GM18867 (cell line): ENCODE data around the gene ADGRE2.
"Not testable (repeated sequence)": the region's sequence is repeated elsewhere in the genome, so short reads cannot be mapped to it uniquely, and the experiment has no call there.

Source experiments
- ATAC-seq: cut with Tn5 transposase; IDR thresholded peaks from one replicate; pipeline ENCODE4 v1.9.1; 2021; ENCODE audit warnings: mild to moderate bottlenecking, moderate library complexity; ENCODE audit not compliant: unreplicated experiment

Gene ADGRE2

GRCh38 chr19:14780622-14781225 is 2.4 kb upstream of the ADGRE2 start:
- ATAC-seq, result not testable (repeated sequence)

- no peak for ATAC-seq
Observed at GRCh38 chr19:14779151-14779550, 791 bp upstream of the ADGRE2 start.

DNA sequence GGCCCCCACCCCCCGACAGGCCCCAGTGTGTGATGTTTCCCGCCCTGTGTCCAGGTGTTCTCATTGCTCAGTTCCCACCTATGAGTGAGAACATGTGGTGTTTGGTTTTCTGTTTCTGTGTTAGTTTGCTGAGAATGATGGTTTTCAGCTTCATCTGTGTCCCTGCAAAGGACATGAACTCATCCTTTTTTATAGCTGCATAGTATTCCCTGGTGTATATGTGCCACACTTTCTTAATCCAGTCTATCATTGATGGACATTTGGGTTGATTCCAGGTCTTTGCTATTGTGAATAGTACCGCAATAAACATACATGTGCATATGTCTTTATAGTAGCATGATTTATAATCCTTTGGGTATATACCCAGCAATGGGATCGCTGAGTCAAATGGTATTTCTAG is 715 bp downstream of the ADGRE2 start:
- not testable (repeated sequence) for ATAC-seq

DNA sequence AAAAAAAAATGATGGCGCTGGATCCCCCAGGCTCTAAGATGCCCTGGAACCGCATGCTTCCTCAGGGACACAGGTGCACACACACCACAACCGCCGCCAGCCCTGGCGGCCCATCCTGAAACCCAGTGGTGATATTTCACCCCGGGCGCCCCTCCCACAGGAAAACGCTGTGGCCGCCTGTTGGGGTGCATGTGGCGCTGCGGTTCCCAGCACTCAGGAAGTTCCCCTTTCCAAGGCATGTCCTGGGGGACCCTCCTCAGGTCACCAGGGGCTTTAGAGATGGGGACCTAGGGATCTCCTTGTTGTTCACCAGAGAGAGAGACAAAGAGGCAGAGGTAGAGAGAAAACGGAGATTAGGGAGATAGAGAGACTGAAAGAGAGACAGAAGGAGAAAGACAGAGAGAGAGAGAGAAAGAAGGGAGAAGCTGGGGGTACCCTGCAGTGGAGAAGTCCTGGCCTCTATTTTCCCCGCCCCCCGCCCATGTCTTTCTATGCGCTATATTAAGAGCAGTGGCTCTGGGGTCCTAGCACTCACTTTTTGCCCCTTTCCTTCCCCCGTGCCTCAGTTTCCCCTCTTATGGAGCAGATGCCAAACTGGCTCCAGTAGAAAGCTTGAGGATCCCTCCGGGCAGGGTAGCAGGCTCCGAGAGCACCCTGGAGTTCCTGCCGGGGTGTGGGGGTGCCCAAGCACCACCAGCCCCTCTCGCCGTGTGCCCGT is 2.3 kb downstream of the ADGRE2 start:
- ATAC-seq, result no peak

DNA sequence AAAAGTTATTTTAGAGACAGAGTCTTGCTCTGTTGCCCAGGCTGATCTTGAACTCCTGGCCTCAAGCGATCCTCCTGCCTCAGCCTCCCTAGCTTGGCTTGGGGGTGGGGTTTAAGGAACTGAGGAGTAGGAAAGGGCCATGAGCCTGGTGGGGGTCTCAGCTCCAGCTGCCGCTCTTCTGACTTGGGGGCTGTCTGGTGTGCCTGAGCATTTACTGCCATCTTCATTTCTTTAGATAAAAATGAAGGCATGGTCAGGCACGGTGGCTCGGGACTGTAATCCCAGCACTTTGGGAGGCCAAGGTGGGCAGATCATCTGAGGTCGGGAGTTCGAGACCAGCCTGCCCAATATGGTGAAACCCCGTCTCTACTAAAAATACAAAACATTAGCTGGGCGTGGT is 3.0 kb downstream of the ADGRE2 start:
- ATAC-seq, result not testable (repeated sequence)

DNA sequence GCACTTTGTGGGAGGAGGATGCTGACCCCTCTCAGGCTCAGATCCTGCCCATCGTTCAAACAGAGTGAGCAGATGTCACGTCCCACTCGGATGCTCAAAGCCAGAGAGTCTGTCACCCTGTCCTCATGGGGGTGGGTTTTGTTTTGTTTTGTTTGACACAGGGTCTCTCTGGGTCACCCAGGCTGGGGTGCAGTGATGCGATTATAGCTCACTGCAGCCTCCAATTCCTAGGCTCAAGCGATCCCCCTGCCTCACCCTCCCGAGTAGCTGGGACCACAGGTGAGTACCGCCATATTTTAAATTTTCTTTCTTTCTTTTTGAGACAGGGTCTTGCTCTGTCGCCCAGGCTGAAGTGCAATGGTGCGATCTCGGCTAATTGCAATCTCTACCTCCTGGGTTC is 4.0 kb downstream of the ADGRE2 start:
- ATAC-seq, result no peak

DNA sequence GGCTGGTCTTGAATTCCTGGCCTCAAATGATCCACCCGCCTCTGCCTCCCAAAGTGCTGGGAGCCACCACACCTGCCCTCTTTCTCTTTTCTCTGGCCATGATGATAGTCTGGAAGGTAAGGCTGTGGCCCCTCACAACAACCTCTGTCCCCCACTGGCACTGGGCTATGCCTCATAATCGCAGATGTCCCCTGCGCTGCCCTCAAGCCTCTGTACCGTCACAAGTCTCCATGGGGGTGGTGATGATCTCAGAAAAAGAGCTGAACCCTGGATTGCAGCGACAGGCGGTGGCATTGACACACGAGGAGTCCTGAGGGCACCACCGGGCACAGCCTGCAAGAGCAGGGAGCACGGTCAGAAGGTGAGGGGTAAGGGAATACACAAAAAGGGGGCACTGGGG is 4.6 kb downstream of the ADGRE2 start:
- ATAC-seq, result not testable (repeated sequence)

DNA sequence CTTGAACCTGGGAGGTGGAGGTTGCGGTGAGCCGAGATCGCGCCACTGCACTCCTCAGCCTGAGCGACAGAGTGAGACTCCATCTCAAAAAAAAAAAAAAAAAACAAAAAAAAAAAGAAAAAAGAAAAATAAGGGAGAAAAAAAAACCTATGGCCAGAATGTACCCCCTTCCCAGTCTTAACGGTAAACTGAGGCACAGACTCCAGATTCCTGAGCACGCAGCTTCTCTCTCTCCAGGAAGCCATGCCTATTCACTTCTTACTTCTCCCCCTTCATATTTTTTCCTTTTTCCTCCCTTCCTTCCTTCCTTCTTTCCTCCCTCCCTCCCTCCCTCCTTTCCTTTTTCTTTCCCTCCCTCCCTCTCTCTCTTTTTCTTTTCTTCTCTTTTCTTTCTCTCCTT is 5.4 kb downstream of the ADGRE2 start:
- ATAC-seq, result no peak

DNA sequence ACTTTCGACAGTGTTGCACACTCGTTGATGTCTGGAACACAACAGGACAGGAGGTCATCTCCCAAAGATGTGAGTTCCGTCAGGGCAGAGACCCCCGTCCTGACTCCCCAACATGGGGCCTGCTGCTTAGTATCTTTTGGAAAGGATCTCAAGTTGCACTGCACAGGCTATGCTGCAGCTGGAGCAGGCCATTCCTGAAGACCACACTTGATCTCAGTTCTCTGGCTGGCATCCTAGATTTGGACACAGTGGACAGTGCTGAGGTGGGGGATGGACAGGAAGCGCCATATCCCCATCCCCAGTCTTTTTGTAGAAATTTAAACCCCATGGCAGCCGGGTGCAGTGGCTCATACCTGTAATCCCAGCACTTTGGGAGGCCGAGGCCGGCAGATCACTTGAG is 5.9 kb downstream of the ADGRE2 start:
- ATAC-seq, result no peak

GRCh38 chr19:14770944-14771839 is 7.2 kb downstream of the ADGRE2 start:
- no peak for ATAC-seq

- no peak for ATAC-seq
Observed at GRCh38 chr19:14770136-14770535, 8.2 kb downstream of the ADGRE2 start.

DNA sequence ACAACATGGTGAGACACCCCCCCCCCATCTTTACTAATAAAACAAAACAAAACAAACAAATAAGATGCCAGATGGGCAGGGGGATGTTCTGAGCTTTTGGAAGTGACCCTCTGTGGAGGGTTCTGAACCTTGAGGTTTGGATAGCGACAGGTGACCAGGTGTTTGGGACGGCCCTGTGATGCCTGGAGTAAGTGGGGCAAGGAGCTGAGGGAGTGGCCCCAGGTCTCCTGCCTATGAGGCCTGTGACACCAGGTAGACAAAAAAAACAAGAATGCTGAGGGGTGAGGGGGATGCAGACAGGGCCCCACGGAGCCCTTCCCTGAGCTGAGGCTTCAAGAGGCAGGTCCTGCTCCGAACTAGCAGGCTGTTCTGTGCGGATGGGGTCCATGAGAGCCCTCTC is 9.2 kb downstream of the ADGRE2 start:
- ATAC-seq, result no peak

- ATAC-seq, result no peak
Observed at GRCh38 chr19:14768001-14768400, 10.4 kb downstream of the ADGRE2 start.

DNA sequence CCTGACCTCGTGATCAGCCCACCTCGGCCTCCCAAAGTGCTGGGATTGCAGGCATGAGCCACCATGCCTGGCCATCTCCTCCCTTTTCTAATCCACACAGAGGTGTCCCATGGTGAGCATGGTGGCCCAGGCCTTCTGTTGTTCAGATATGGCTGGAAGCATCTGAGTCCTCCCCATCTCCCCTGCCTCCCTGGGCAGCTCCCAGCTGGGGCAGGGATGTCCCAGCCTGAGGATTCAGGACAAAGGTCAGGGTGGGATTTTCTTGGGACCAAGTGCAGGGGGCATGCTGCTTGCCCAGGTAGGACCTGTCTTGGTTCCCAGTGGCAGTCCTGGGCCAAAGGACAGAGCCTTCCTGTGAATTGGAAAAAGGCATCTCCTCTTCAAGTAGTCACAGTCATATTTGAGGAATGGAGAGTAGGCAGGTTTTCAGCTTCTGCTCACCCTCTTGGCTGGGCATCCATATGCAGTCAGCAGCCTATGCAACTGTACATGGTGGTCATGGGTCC is 10.8 kb downstream of the ADGRE2 start:
- no peak for ATAC-seq

DNA sequence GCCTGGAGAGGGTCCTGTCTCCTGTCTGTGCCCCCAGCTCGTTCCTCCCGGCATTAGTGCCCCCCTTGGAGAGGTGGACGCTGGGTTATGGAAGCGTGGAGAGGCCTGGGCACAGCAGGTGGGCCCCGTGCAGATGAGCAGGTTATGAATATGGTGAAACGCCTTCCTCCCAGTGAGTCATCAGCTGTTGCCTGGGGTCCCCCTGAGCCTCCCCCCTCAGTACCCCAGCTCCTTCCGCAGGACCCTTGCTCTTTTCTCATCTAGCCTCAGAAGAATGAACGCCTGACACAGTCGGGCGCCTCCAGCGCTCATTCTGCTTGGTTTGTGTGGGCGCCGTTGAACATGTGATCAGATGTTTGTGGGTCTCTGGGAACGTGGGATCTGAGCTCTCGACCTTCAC is 12.5 kb downstream of the ADGRE2 start:
- ATAC-seq, result not testable (repeated sequence)

- ATAC-seq, result not testable (repeated sequence)
Observed at GRCh38 chr19:14765403-14765802, 13.0 kb downstream of the ADGRE2 start.

DNA sequence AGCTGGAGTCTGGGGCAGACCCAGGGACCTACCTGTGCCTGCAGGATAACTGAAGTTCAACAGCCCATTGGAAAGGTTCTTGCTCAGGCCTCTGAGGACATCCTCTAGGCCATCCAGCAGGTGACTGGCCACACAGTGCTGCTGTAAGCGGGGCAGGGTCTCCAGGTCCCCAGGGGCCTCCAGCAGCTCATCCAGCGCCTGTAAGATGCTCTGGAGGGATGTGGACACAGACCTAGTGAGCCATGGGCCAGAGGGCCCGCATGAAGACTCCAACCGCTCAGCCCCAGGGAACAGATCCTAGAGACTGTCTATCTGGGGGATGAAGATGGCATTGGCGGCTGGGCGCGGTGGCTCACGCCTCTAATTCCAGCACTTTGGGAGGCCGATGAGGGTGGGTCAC is 14.0 kb downstream of the ADGRE2 start:
- ATAC-seq, result no peak

GRCh38 chr19:14763497-14764145 is 14.7 kb downstream of the ADGRE2 start:
- ATAC-seq, result no peak

GRCh38 chr19:14762111-14762510 is 16.2 kb downstream of the ADGRE2 start:
- ATAC-seq, result no peak

DNA sequence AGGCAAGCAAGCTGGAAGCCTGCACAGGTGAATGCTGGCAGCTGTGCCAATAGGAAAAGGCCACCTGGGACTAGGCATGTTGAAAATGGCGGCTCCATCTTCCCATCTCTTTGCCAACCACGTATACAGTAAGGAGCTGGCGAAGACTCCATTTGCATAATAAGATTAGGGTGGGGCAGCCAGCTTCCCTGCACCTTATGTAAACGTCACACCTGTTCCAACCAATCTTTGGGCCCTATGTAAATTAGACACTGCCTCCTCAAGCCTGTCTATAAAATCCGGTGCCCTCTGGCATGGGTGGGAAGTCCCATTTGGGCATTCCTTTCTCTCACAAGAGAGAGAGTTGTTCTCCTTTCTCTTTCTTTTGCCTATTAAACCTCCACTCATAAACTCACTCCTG is 16.8 kb downstream of the ADGRE2 start:
- ATAC-seq, result no peak

DNA sequence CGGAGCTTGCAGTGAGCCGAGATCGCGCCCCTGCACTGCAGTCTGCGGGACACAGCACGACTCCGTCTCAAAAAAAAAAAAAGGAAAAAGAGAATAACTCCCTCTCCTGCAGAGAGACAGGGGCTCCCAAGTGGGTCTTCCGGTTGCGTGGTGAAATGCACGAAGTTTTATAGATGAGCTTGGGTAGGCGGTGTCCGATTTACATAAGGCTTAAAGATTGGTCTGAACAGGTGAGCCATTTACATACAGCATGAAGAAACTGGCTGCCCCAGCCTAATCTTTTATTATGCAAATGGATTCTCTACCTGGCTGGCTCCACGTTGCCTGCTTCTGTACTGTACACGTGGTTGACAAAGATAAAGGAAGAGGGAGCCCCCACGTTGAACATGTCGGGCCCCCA is 19.5 kb downstream of the ADGRE2 start:
- no peak for ATAC-seq
